CD14-positive monocyte (primary cell): ENCODE results near the gene GATA1. TPM values are rescaled to one million over a fixed set of nuclear protein-coding genes. Genes with fewer than 3 reads are reported as not detected.
A peak's percentile ranks its signal among the peaks of the same experiment; 100 is the strongest.

Experiments used
- DNase-seq, 3 donors: peaks; one replicate each; pipeline ENCODE4 v3.0.0-alpha.2; 2011 to 2022
- H2AFZ ChIP-seq: 2 replicates; pipeline ENCODE4 v1.6.0; 2012; ENCODE audit warnings: mild to moderate bottlenecking, low read depth, low read length, inconsistent platforms; ENCODE audit not compliant: insufficient read depth, poor library complexity, severe bottlenecking
- H3K27ac ChIP-seq, 2 donors: 1 replicate in 1 of 2; 2 replicates in 1 of 2; pipeline ENCODE4 v1.5.1; 2012 to 2013; ENCODE audit warnings: low read length in 2 of 2, control low read depth in 1 of 2, inconsistent platforms in 1 of 2, low read depth in 1 of 2, mild to moderate bottlenecking in 1 of 2
- H3K27me3 ChIP-seq, 2 donors: one replicate each; pipeline versions ENCODE4 v1.6.0 to v1.6.1; 2011 to 2013; ENCODE audit warnings: low read length in 2 of 2; ENCODE audit not compliant: control insufficient read depth in 2 of 2, insufficient read depth in 2 of 2
- H3K36me3 ChIP-seq, 2 donors: replicated peaks in 1 of 2; 1 replicate in 1 of 2; 2 replicates in 1 of 2; pipeline versions ENCODE4 v1.5.1 to v1.6.1; 2012 to 2013; ENCODE audit warnings: low read length in 2 of 2, control low read depth in 1 of 2, inconsistent platforms in 1 of 2, mild to moderate bottlenecking in 1 of 2; ENCODE audit not compliant: insufficient read depth in 2 of 2, control insufficient read depth in 1 of 2
- H3K4me1 ChIP-seq, 2 donors: 1 replicate in 1 of 2; 2 replicates in 1 of 2; pipeline versions ENCODE4 v1.5.1 to v1.6.1; 2012 to 2013; ENCODE audit warnings: low read length in 2 of 2, control low read depth in 1 of 2, inconsistent platforms in 1 of 2, mild to moderate bottlenecking in 1 of 2, moderate library complexity in 1 of 2; ENCODE audit not compliant: insufficient read depth in 2 of 2, control insufficient read depth in 1 of 2
- H3K4me2 ChIP-seq: replicated peaks from 2 replicates; pipeline ENCODE3; 2012; ENCODE audit warnings: low read length, moderate library complexity, mild to moderate bottlenecking; ENCODE audit not compliant: poor library complexity, severe bottlenecking; ENCODE audit errors: extremely low read depth
- H3K4me3 ChIP-seq, 3 experiments: fragments of 200-600 bp in 1 of 3; sonication (generic) in 1 of 3; replicated peaks in 1 of 3; 1 replicate in 2 of 3; 2 replicates in 1 of 3; pipeline ENCODE4 v1.5.1; 2011 to 2013; ENCODE audit warnings: low read length in 3 of 3, mild to moderate bottlenecking in 3 of 3, control low read depth in 2 of 3, low read depth in 2 of 3, inconsistent platforms in 1 of 3, moderate library complexity in 1 of 3
- H3K79me2 ChIP-seq: 2 replicates; pipeline ENCODE4 v1.6.0; 2012; ENCODE audit warnings: mild to moderate bottlenecking, control low read depth, inconsistent platforms, low read length, moderate library complexity; ENCODE audit not compliant: insufficient read depth
- H3K9ac ChIP-seq: 2 replicates; pipeline ENCODE4 v1.6.0; 2017; ENCODE audit warnings: low read length, mild to moderate bottlenecking; ENCODE audit not compliant: insufficient read depth, poor library complexity, severe bottlenecking
- H3K9me3 ChIP-seq, 2 donors: replicated peaks in 1 of 2; 1 replicate in 1 of 2; 2 replicates in 1 of 2; pipeline versions ENCODE4 v1.5.1 to v1.6.1; 2012 to 2013; ENCODE audit warnings: low read length in 2 of 2, control low read depth in 1 of 2; ENCODE audit not compliant: control insufficient read depth in 1 of 2, insufficient read depth in 1 of 2
- H4K20me1 ChIP-seq: 2 replicates; pipeline ENCODE4 v1.6.0; 2012; ENCODE audit warnings: mild to moderate bottlenecking, low read length, control low read depth, moderate library complexity; ENCODE audit not compliant: insufficient read depth
- H3K27ac Mint-ChIP-seq, 7 donors: one replicate each; pipeline ENCODE4 v1.8.0; 2020; ENCODE audit warnings: mild to moderate bottlenecking in 7 of 7, mixed read lengths in 7 of 7, moderate library complexity in 6 of 7, inconsistent platforms in 2 of 7
- H3K27me3 Mint-ChIP-seq, 3 donors: one replicate each; pipeline ENCODE4 v1.8.0; 2021 to 2022; ENCODE audit warnings: low read depth in 3 of 3, mild to moderate bottlenecking in 3 of 3, mixed read lengths in 3 of 3, moderate library complexity in 3 of 3, inconsistent platforms in 1 of 3
- H3K36me3 Mint-ChIP-seq, 2 donors: one replicate each; pipeline ENCODE4 v1.8.0; 2020; ENCODE audit warnings: mixed read lengths in 2 of 2, inconsistent platforms in 1 of 2, mild to moderate bottlenecking in 1 of 2
- H3K4me1 Mint-ChIP-seq: one replicate; pipeline ENCODE4 v1.8.0; 2020; ENCODE audit warnings: mild to moderate bottlenecking, mixed read lengths
- H3K4me3 Mint-ChIP-seq, 2 donors: one replicate each; pipeline ENCODE4 v1.8.0; 2020; ENCODE audit warnings: mild to moderate bottlenecking in 2 of 2, mixed read lengths in 2 of 2, moderate library complexity in 1 of 2
- H3K9me3 Mint-ChIP-seq, 7 donors: one replicate each; pipeline ENCODE4 v1.8.0; 2020 to 2022; ENCODE audit warnings: mixed read lengths in 7 of 7, mild to moderate bottlenecking in 6 of 7, moderate library complexity in 6 of 7, inconsistent platforms in 2 of 7
- CTCF ChIP-seq: fragments of 200-600 bp; IDR thresholded peaks from one replicate; pipeline ENCODE4 v1.8.0; 2022; ENCODE audit warnings: antibody characterized with exemption, mild to moderate bottlenecking
- WGBS: methylation state at CpG from one replicate; pipeline ENCODE4 v1.1.5; 2013; ENCODE audit warnings: missing lambda C conversion rate; ENCODE audit not compliant: insufficient coverage; 5-methylcytosine and 5-hydroxymethylcytosine counted together
- intact Hi-C, 2 donors: fragments of 100-400 bp; cut with micrococcal nuclease; formaldehyde crosslinking; loops; one replicate each; pipeline versions ENCODE4 v1.15.0 to v1.15.1; 2023
- polyA plus RNA-seq, 3 donors: library from polyadenylated mRNA; depleted of rRNA in 1 of 3; unstranded in 2 of 3; stranded (reverse) in 1 of 3; fragments of 300-500 nt in 2 of 3; fragments of >200 nt in 1 of 3; fragmentation: Illumina TruSeq in 2 of 3; gene quantifications; 1 replicate in 2 of 3; 2 replicates in 1 of 3; pipeline ENCODE4 v1.2.3, GENCODE V29; 2012 to 2021

Gene GATA1
- polyA plus RNA-seq, 3 donors, result not detected

- no peak overlapping the region for H3K27ac Mint-ChIP-seq
- H3K4me1 ChIP-seq, result no peaks in the 10 kb centered on the region
- peak overlapping the region in 1 of 2 donors; percentile 74 for H3K4me3 Mint-ChIP-seq
- H3K9me3 ChIP-seq, result no peaks in the 10 kb centered on the region
- DNase-seq, result no peak
- no peaks in the 10 kb centered on the region for H3K36me3 Mint-ChIP-seq
- 0% methylated on average over 1 of the region's 9 CpGs for WGBS
- peaks cover 12 to 61% of the 10 kb centered on the region in 2 donors for H3K27me3 ChIP-seq
- no peaks in the 10 kb centered on the region for H3K79me2 ChIP-seq
- no peaks in the 10 kb centered on the region for H3K36me3 ChIP-seq
- H2AFZ ChIP-seq, result no peak overlapping the region
- peaks cover 0 to 16% (median 7%) of the 10 kb centered on the region in 7 donors for H3K9me3 Mint-ChIP-seq
- H3K4me3 ChIP-seq, result no peak overlapping the region
- H4K20me1 ChIP-seq, result no peaks in the 10 kb centered on the region
- no peak overlapping the region for H3K9ac ChIP-seq
- no peak overlapping the region for H3K27ac ChIP-seq
- H3K27me3 Mint-ChIP-seq, result peaks cover 54 to 86% (median 74%) of the 10 kb centered on the region in 3 donors
- no peak overlapping the region for H3K4me2 ChIP-seq
- no peak for TF ChIP-seq CTCF
- peaks cover 8% of the 10 kb centered on the region for H3K4me1 Mint-ChIP-seq
- intact Hi-C loops, result no loop called here
These were observed 47.2 kb downstream of the GATA1 start for GRCh38 chrX:48833542-48834138.

GRCh38 chrX:48834383-48834709 is 48.0 kb downstream of the GATA1 start:
- H3K27me3 ChIP-seq, result peaks cover 12 to 57% of the 10 kb centered on the region in 2 donors
- peak overlapping the region in 1 of 2 donors; percentile 74 for H3K4me3 Mint-ChIP-seq
- H3K36me3 Mint-ChIP-seq, result no peaks in the 10 kb centered on the region
- H3K9ac ChIP-seq, result no peak overlapping the region
- peaks cover 50 to 83% (median 68%) of the 10 kb centered on the region in 3 donors for H3K27me3 Mint-ChIP-seq
- peaks cover 8% of the 10 kb centered on the region for H3K4me1 Mint-ChIP-seq
- no peak for DNase-seq
- no peaks in the 10 kb centered on the region for H3K4me1 ChIP-seq
- TF ChIP-seq CTCF, result no peak
- no peak overlapping the region for H3K4me2 ChIP-seq
- no peak overlapping the region for H2AFZ ChIP-seq
- H3K27ac ChIP-seq, result no peak overlapping the region
- H3K9me3 ChIP-seq, result no peaks in the 10 kb centered on the region
- H3K9me3 Mint-ChIP-seq, result peaks cover 0 to 13% (median 7%) of the 10 kb centered on the region in 7 donors
- no peaks in the 10 kb centered on the region for H4K20me1 ChIP-seq
- intact Hi-C loops, result no loop called here
- H3K4me3 ChIP-seq, result no peak overlapping the region
- H3K36me3 ChIP-seq, result no peaks in the 10 kb centered on the region
- 15% methylated on average over 3 of the region's 7 CpGs for WGBS
- H3K27ac Mint-ChIP-seq, result no peak overlapping the region
- H3K79me2 ChIP-seq, result no peaks in the 10 kb centered on the region
